GM12878 (cell line): ENCODE measurements around the gene SLC9A8. TPM values are rescaled to one million over a fixed set of nuclear protein-coding genes. Genes with fewer than 3 reads are reported as not detected.

Experiments used
- ATAC-seq: fragments of 200-7000 bp; cut with Tn5 transposase; 3 replicates; pipeline ENCODE4 v1.9.1; 2020; ENCODE audit warnings: mild to moderate bottlenecking, moderate library complexity
- BruUV-seq: library from RNA; stranded (reverse); fragments of 400-500 nt; replicated peaks from 2 replicates; lab custom pipeline; 2021; lab: Mats Ljungman, UMichigan
- CTCF ChIA-PET: fragments of 300-600 bp; sonication (Branson Sonifier 250); formaldehyde crosslinking; extraction: SDS; loops from one replicate; lab custom pipeline; 2021; ENCODE audit warnings: inconsistent platforms; lab: Yijun Ruan, JAX
- POLR2A ChIA-PET: fragments of 350-600 bp; formaldehyde crosslinking; extraction: SDS; loops from one replicate; lab custom pipeline; 2021; ENCODE audit warnings: inconsistent platforms; lab: Charles Lee
- RAD21 ChIA-PET: fragments of 300-600 bp; sonication (Branson Sonifier 250); formaldehyde crosslinking; loops from one replicate; lab custom pipeline; 2023; ENCODE audit warnings: antibody characterized with exemption; ENCODE audit not compliant: unreplicated experiment; lab: Charles Lee
- SMC1A ChIA-PET: fragments of 300-600 bp; sonication (Branson Sonifier 250); formaldehyde crosslinking; loops from one replicate; lab custom pipeline; 2023; ENCODE audit not compliant: unreplicated experiment, uncharacterized antibody; lab: Charles Lee
- DNase-seq: peaks from one replicate; pipeline ENCODE4 v3.0.0-alpha.2; 2011; ENCODE audit warnings: low read depth, low spot score
- FAIRE-seq: peaks from 3 replicates; lab custom pipeline; 2011; peaks lifted over from hg19 to GRCh38; lab: Jason Lieb, UNC
- H2AFZ ChIP-seq: 2 replicates; pipeline ENCODE4 v1.6.0; 2011; ENCODE audit warnings: low read depth, low read length, control low read depth; ENCODE audit not compliant: control insufficient read depth
- H3K27ac ChIP-seq: 2 replicates; pipeline ENCODE4 v1.5.1; 2011; ENCODE audit warnings: control low read depth; ENCODE audit not compliant: control insufficient read depth, insufficient read depth
- H3K27me3 ChIP-seq, 2 experiments: replicated peaks in 1 of 2; 2 replicates each; pipeline versions ENCODE4 v1.6.0 to v1.6.1; 2011; ENCODE audit warnings: low read length in 1 of 2; ENCODE audit not compliant: control insufficient read depth in 2 of 2, insufficient read depth in 2 of 2
- H3K36me3 ChIP-seq, 2 experiments: 2 replicates each; pipeline ENCODE4 v1.5.1; 2011; ENCODE audit warnings: low read length in 1 of 2; ENCODE audit not compliant: control insufficient read depth in 2 of 2, insufficient read depth in 2 of 2
- H3K4me1 ChIP-seq: 2 replicates; pipeline ENCODE4 v1.6.1; 2011; ENCODE audit warnings: mild to moderate bottlenecking, low read length, moderate library complexity, mixed read lengths; ENCODE audit not compliant: control insufficient read depth, insufficient read depth
- H3K4me2 ChIP-seq: 2 replicates; pipeline ENCODE4 v1.6.0; 2011; ENCODE audit warnings: control low read depth; ENCODE audit not compliant: control insufficient read depth, insufficient read depth
- H3K4me3 ChIP-seq: fragments of 200-600 bp; sonication (generic); 2 replicates; pipeline ENCODE4 v1.5.1; 2016
- H3K79me2 ChIP-seq: 2 replicates; pipeline ENCODE4 v1.6.0; 2011; ENCODE audit warnings: low read length; ENCODE audit not compliant: control insufficient read depth, insufficient read depth
- H3K9ac ChIP-seq: 2 replicates; pipeline ENCODE4 v1.8.0; 2011; ENCODE audit warnings: low read length, control low read depth, mixed read lengths; ENCODE audit not compliant: control insufficient read depth, insufficient read depth
- H3K9me3 ChIP-seq: replicated peaks from 3 replicates; pipeline ENCODE4 v1.5.1; 2011; ENCODE audit warnings: mild to moderate bottlenecking, low read length; ENCODE audit not compliant: control insufficient read depth, insufficient read depth
- H4K20me1 ChIP-seq: 2 replicates; pipeline ENCODE4 v1.6.0; 2011; ENCODE audit not compliant: control insufficient read depth, insufficient read depth
- EP300 ChIP-seq, 2 experiments: fragments of 150-350 bp in 1 of 2; IDR thresholded peaks; 2 replicates each; pipeline ENCODE4 v1.6.1; 2011 to 2012; ENCODE audit warnings: low read depth in 2 of 2, low read length in 2 of 2, borderline replicate concordance in 1 of 2, improper control_type of control experiment in 1 of 2, inconsistent platforms in 1 of 2; ENCODE audit not compliant: control insufficient read depth in 1 of 2
- ESRRA ChIP-seq: IDR thresholded peaks from 2 replicates; pipeline ENCODE4 v1.6.1; 2012; ENCODE audit warnings: mild to moderate bottlenecking, low read length, improper control_type of control experiment
- ETV6 ChIP-seq, 2 experiments: fragments of 450-650 bp in 1 of 2; IDR thresholded peaks in 1 of 2; conservative IDR thresholded peaks in 1 of 2; 2 replicates each; pipeline ENCODE4 v1.6.1; 2014; ENCODE audit warnings: antibody characterized with exemption in 1 of 2, borderline replicate concordance in 1 of 2, low read depth in 1 of 2, mild to moderate bottlenecking in 1 of 2, moderate library complexity in 1 of 2
- HCFC1 ChIP-seq: fragments of 150-350 bp; IDR thresholded peaks from 2 replicates; pipeline ENCODE4 v1.6.1; 2014; ENCODE audit warnings: low read length
- MTA3 ChIP-seq: IDR thresholded peaks from 2 replicates; pipeline ENCODE4 v1.6.1; 2012; ENCODE audit warnings: low read length, inconsistent platforms, borderline replicate concordance
- NRF1 ChIP-seq: conservative IDR thresholded peaks from 2 replicates; pipeline ENCODE4 v1.6.1; 2011; ENCODE audit warnings: mild to moderate bottlenecking, low read depth, low read length, improper control_type of control experiment
- RBBP5 ChIP-seq: fragments of 200-600 bp; sonication (generic); conservative IDR thresholded peaks from 2 replicates; pipeline ENCODE4 v1.6.1; 2016
- WRNIP1 ChIP-seq: IDR thresholded peaks from 2 replicates; pipeline ENCODE4 v1.6.1; 2011; ENCODE audit warnings: low read depth, low read length, improper control_type of control experiment, borderline replicate concordance
- WGBS: methylation state at CpG from one replicate; pipeline ENCODE4 v1.1.6; 2016; ENCODE audit warnings: low lambda C conversion rate; ENCODE audit not compliant: insufficient replicate concordance, insufficient coverage; ENCODE audit errors: missing lambda C conversion rate; 5-methylcytosine and 5-hydroxymethylcytosine counted together
- in situ Hi-C: fragments of 300-500 bp; cut with MboI; formaldehyde crosslinking; loops from 9 replicates; pipeline ENCODE4 v1.14.3; 2018; ENCODE audit warnings: mixed read lengths
- intact Hi-C: fragments of 100-400 bp; cut with micrococcal nuclease; formaldehyde crosslinking; loops from one replicate; pipeline ENCODE4 v1.14.2; 2022; ENCODE audit not compliant: unreplicated experiment
- polyA plus RNA-seq, 11 experiments: library from polyadenylated mRNA; depleted of rRNA in 4 of 11; unstranded in 6 of 11; stranded (reverse) in 5 of 11; fragments of >200 nt; fragmentation: Nextera tagmentation in 4 of 11; fragmentation: Illumina TruSeq in 1 of 11; extraction: Ambion mirVana in 4 of 11; extraction: Trizol in 1 of 11; gene quantifications; 1 replicate in 1 of 11; 2 replicates in 10 of 11; pipeline versions ENCODE4 v1.2.1 to v1.2.3, GENCODE V29; 2011 to 2016; ENCODE audit warnings: inconsistent platforms in 2 of 11, missing spikeins in 2 of 11, low read depth in 1 of 11
- total RNA-seq, 4 experiments: library from RNA; depleted of rRNA in 3 of 4; stranded (reverse); fragments of >200 nt in 3 of 4; fragmentation: Illumina TruSeq in 1 of 4; extraction: Trizol in 1 of 4; gene quantifications; 2 replicates each; pipeline versions ENCODE4 v1.2.1 to v1.2.3, GENCODE V29; 2013 to 2021
- TF ChIP-seq, protein P1 (sequence below): fragments of 450-650 bp; conservative IDR thresholded peaks from 2 replicates; pipeline ENCODE4 v1.6.1; 2017; ENCODE audit warnings: mild to moderate bottlenecking, moderate library complexity
- TF ChIP-seq, protein P2 (sequence below): fragments of 450-650 bp; IDR thresholded peaks from 2 replicates; pipeline ENCODE4 v1.6.1; 2018; ENCODE audit warnings: mild to moderate bottlenecking, low read depth, moderate library complexity; ENCODE audit not compliant: partially characterized antibody

The SLC9A8 gene
- total and polyA plus RNA-seq, 10 of the 15 experiments (the other 5 are each of a cell fraction or from before 2014, with no cell fraction given): 0.40 to 15.5 (median 6.5) TPM

GRCh38 chr20:49880177-49880576, 67.5 kb downstream of the SLC9A8 start:
- ATAC-seq (no peak), FAIRE-seq (no peak)
- in situ Hi-C loops: no loop called here
- no TSS peak for BruUV-seq
- peaks cover 9 to 15% of the 10 kb centered on the region in 2 experiments; a peak in 3 of 4 replicates for H3K36me3 ChIP-seq
- ChIA-PET CTCF (interaction anchor here (4.7 kb wide), 1 partner anchor 9 kb away, joined by 15 read pairs; no protein-coding TSS in a partner anchor), POLR2A (interaction anchor here (0.6 kb wide), 1 partner anchor 97 kb away, joined by 9 read pairs; no protein-coding TSS in a partner anchor)
- H3K27ac ChIP-seq: no peak overlapping the region
- H3K27me3 ChIP-seq: no peaks in the 10 kb centered on the region
- H3K9me3 ChIP-seq: no peaks in the 10 kb centered on the region
- TF ChIP-seq WRNIP1: no peak
- TF ChIP-seq ESRRA: no peak
- TF ChIP-seq, all 136 proteins: peak for 0
- H4K20me1 ChIP-seq: no peaks in the 10 kb centered on the region
- DNase-seq: no peak
- no peak overlapping the region for H3K4me3 ChIP-seq
- intact Hi-C loops: no loop called here
- WGBS: 97% methylated on average over 3 of the region's 3 CpGs
- ChIA-PET SMC1A (interaction anchor here (1.0 kb wide), 2 partner anchors 204 to 268 kb away, joined by 3 read pairs; no protein-coding TSS in a partner anchor), RAD21 (no interaction called here)
- H2AFZ ChIP-seq: no peak overlapping the region
- no peaks in the 10 kb centered on the region for H3K4me1 ChIP-seq
- H3K9ac ChIP-seq: no peak overlapping the region
- no peak overlapping the region for H3K4me2 ChIP-seq
- H3K79me2 ChIP-seq: no peaks in the 10 kb centered on the region

DNA sequence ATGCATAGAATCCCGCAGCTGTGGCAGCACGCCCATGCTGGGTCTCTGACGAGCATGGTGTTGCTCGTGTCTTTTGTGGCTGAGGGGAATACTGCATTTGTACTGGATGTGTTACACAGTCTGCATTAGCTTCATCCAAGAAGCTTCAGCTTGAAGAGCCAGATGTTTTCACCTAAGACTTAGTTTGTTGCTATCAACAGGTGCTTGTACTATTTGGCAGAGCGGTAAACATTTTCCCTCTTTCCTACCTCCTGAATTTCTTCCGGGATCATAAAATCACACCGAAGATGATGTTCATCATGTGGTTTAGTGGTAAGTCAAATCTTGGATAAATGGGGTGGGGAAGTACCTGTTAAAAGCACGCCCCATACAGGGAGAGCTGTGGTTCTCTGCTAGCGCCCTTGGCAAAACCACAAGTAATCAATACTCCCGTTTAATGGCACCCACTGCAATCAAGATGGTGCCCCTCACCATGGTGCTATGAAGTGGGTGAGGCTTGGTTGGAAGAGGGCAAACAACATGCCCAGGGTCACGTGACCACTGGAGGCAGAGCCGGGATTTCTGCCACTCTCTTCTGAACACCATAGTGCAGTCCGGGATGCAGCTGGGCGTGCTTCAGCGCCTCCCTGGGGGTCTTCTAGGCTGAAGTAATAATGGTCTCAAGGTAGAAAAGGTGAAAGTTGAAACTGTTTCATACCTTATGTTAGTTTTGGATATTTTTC, 68.3 kb downstream of the SLC9A8 start:
- no peaks in the 10 kb centered on the region for H3K9me3 ChIP-seq
- H3K79me2 ChIP-seq: no peaks in the 10 kb centered on the region
- in situ Hi-C loops (no loop called here), intact Hi-C loops (no loop called here)
- H3K9ac ChIP-seq: no peak overlapping the region
- RAD21 ChIA-PET: no interaction called here
- BruUV-seq: no TSS peak
- H3K27me3 ChIP-seq: no peaks in the 10 kb centered on the region
- H3K36me3 ChIP-seq: peaks cover 14 to 15% of the 10 kb centered on the region in 2 experiments; a peak in 3 of 4 replicates
- H3K4me2 ChIP-seq: no peak overlapping the region
- CTCF ChIA-PET: interaction anchor here (4.7 kb wide), 1 partner anchor 8 kb away, joined by 15 read pairs; no protein-coding TSS in a partner anchor
- H3K4me3 ChIP-seq: no peak overlapping the region
- no peaks in the 10 kb centered on the region for H3K4me1 ChIP-seq
- SMC1A ChIA-PET: interaction anchor here (0.7 to 1.0 kb wide), 3 partner anchors 188 to 269 kb away, joined by 3 to 4 read pairs (median 3); no protein-coding TSS in a partner anchor
- FAIRE-seq: no peak
- no peak overlapping the region for H3K27ac ChIP-seq
- no peak overlapping the region for H2AFZ ChIP-seq
- 88% methylated on average over 15 of the region's 15 CpGs for WGBS
- DNase-seq: no peak
- no peaks in the 10 kb centered on the region for H4K20me1 ChIP-seq
- ATAC-seq: no peak
- POLR2A ChIA-PET: no interaction called here
- TF ChIP-seq EP300 (IDR thresholded peaks at IDR 0.05; ENCODE audit: borderline replicate concordance in 1 of 2, control insufficient read depth in 1 of 2, low read depth in 2 of 2, low read length in 2 of 2) (no peak), HCFC1 (no peak), MTA3 (no peak), ETV6 (conservative IDR thresholded peaks at IDR 0.05 in 1 of 2, IDR thresholded peaks at IDR 0.05 in 1 of 2; ENCODE audit: borderline replicate concordance in 1 of 2, low read depth in 1 of 2) (no peak), RBBP5 (no peak), NRF1 (no peak)
- TF ChIP-seq, protein P1, sequence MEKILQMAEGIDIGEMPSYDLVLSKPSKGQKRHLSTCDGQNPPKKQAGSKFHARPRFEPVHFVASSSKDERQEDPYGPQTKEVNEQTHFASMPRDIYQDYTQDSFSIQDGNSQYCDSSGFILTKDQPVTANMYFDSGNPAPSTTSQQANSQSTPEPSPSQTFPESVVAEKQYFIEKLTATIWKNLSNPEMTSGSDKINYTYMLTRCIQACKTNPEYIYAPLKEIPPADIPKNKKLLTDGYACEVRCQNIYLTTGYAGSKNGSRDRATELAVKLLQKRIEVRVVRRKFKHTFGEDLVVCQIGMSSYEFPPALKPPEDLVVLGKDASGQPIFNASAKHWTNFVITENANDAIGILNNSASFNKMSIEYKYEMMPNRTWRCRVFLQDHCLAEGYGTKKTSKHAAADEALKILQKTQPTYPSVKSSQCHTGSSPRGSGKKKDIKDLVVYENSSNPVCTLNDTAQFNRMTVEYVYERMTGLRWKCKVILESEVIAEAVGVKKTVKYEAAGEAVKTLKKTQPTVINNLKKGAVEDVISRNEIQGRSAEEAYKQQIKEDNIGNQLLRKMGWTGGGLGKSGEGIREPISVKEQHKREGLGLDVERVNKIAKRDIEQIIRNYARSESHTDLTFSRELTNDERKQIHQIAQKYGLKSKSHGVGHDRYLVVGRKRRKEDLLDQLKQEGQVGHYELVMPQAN: no peak
- TF ChIP-seq, protein P2, sequence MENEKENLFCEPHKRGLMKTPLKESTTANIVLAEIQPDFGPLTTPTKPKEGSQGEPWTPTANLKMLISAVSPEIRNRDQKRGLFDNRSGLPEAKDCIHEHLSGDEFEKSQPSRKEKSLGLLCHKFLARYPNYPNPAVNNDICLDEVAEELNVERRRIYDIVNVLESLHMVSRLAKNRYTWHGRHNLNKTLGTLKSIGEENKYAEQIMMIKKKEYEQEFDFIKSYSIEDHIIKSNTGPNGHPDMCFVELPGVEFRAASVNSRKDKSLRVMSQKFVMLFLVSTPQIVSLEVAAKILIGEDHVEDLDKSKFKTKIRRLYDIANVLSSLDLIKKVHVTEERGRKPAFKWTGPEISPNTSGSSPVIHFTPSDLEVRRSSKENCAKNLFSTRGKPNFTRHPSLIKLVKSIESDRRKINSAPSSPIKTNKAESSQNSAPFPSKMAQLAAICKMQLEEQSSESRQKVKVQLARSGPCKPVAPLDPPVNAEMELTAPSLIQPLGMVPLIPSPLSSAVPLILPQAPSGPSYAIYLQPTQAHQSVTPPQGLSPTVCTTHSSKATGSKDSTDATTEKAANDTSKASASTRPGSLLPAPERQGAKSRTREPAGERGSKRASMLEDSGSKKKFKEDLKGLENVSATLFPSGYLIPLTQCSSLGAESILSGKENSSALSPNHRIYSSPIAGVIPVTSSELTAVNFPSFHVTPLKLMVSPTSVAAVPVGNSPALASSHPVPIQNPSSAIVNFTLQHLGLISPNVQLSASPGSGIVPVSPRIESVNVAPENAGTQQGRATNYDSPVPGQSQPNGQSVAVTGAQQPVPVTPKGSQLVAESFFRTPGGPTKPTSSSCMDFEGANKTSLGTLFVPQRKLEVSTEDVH: no peak
